Skin epidermis (tissue), 12 donors: Measurements from ENCODE around the gene RALA.

ENCODE experiments used
- H3K27ac ChIP-seq, 21 experiments: fragments of 200-600 bp; sonication (generic) in 11 of 21; one replicate each; pipeline ENCODE4 v1.5.0; 2020; ENCODE audit warnings: mild to moderate bottlenecking in 3 of 21, inconsistent platforms in 2 of 21, moderate library complexity in 2 of 21
- H3K4me3 ChIP-seq, 7 experiments: fragments of 200-600 bp; sonication (generic) in 2 of 7; one replicate each; pipeline ENCODE4 v1.5.0; 2020; ENCODE audit warnings: inconsistent platforms in 2 of 7, mild to moderate bottlenecking in 2 of 7, moderate library complexity in 1 of 7

The RALA gene

GRCh38 chr7:39709768-39710311, 86.5 kb downstream of the RALA start:
- H3K4me3 ChIP-seq = no peak overlapping the region
- no peak overlapping the region for H3K27ac ChIP-seq

GRCh38 chr7:39712751-39713150, 89.4 kb downstream of the RALA start:
- Histone ChIP-seq H3K4me3 (no peak overlapping the region), H3K27ac (no peak overlapping the region)

GRCh38 chr7:39714447-39715091, 91.2 kb downstream of the RALA start:
- H3K4me3 ChIP-seq = no peak overlapping the region
- H3K27ac ChIP-seq = no peak overlapping the region

GRCh38 chr7:39720586-39720985, 97.2 kb downstream of the RALA start:
- Histone ChIP-seq H3K27ac (peak overlapping the region in 10 of 21 experiments; percentile 7 to 67 (median 25)), H3K4me3 (no peak overlapping the region)

- H3K27ac ChIP-seq = peak overlapping the region in 4 of 21 experiments; percentile 27 to 67 (median 48)
Measured at GRCh38 chr7:39721345-39721744, 98.0 kb downstream of the RALA start.

GRCh38 chr7:39721919-39722597, 98.7 kb downstream of the RALA start:
- no peak overlapping the region for H3K4me3 ChIP-seq
- H3K27ac ChIP-seq = no peak overlapping the region

More at GRCh38 chr7:39721345-39721744, 98.0 kb downstream of the RALA start:
- no peak overlapping the region for H3K4me3 ChIP-seq

- Histone ChIP-seq H3K27ac (no peak overlapping the region), H3K4me3 (no peak overlapping the region)
Measured at GRCh38 chr7:39727231-39728012, 104.0 kb downstream of the RALA start.

GRCh38 chr7:39732837-39733804, 109.7 kb downstream of the RALA start:
- Histone ChIP-seq H3K27ac (peak overlapping the region; percentile 40 to 93 (median 82)), H3K4me3 (peak overlapping the region; percentile 22 to 56 (median 44))

GRCh38 chr7:39733881-39734632, 110.7 kb downstream of the RALA start:
- peak overlapping the region; percentile 22 to 56 (median 44) for H3K4me3 ChIP-seq
- peak overlapping the region in 20 of 21 experiments; percentile 64 to 93 (median 83) for H3K27ac ChIP-seq

- H3K27ac ChIP-seq = peak overlapping the region in 12 of 21 experiments; percentile 36 to 93 (median 86)
- H3K4me3 ChIP-seq = peak overlapping the region in 4 of 7 experiments; percentile 22 to 56 (median 46)
Measured at GRCh38 chr7:39734633-39735004, 111.2 kb downstream of the RALA start.

- no peak overlapping the region for H3K27ac ChIP-seq
Measured at GRCh38 chr7:39735903-39736302, 112.5 kb downstream of the RALA start.

GRCh38 chr7:39741942-39742623, 118.7 kb downstream of the RALA start:
- peak overlapping the region in 1 of 21 experiments; percentile 6 for H3K27ac ChIP-seq

More at GRCh38 chr7:39735903-39736302, 112.5 kb downstream of the RALA start:
- H3K4me3 ChIP-seq = no peak overlapping the region

GRCh38 chr7:39744620-39745019, 121.2 kb downstream of the RALA start:
- H3K4me3 ChIP-seq = no peak overlapping the region
- H3K27ac ChIP-seq = no peak overlapping the region

More at GRCh38 chr7:39741942-39742623, 118.7 kb downstream of the RALA start:
- no peak overlapping the region for H3K4me3 ChIP-seq

- Histone ChIP-seq H3K4me3 (no peak overlapping the region), H3K27ac (no peak overlapping the region)
Measured at GRCh38 chr7:39745320-39745719, 121.9 kb downstream of the RALA start.

GRCh38 chr7:39746103-39746819, 122.9 kb downstream of the RALA start:
- no peak overlapping the region for H3K4me3 ChIP-seq
- peak overlapping the region in 1 of 21 experiments; percentile 36 for H3K27ac ChIP-seq

- H3K27ac ChIP-seq = no peak overlapping the region
Measured at GRCh38 chr7:39749177-39749576, 125.8 kb downstream of the RALA start.

GRCh38 chr7:39749717-39750116, 126.3 kb downstream of the RALA start:
- no peak overlapping the region for H3K4me3 ChIP-seq
- H3K27ac ChIP-seq = no peak overlapping the region

More at GRCh38 chr7:39749177-39749576, 125.8 kb downstream of the RALA start:
- H3K4me3 ChIP-seq = no peak overlapping the region
